Activated CD4-positive, alpha-beta T cell treated with anti-CD3 and anti-CD28 coated beads, Interleukin-2, amount 10 ng/mL, durations not matched to agents 7 days and 5 days (primary cell): ENCODE results near the gene SRGAP3. TPM values are rescaled to one million over a fixed set of nuclear protein-coding genes. Genes with fewer than 3 reads are reported as not detected.

Experiments used
- CTCF ChIA-PET: fragments of 350-600 bp; sonication (Branson Sonifier 250); formaldehyde crosslinking; loops from one replicate; lab custom pipeline; 2021; ENCODE audit warnings: antibody characterized with exemption; lab: Charles Lee
- POLR2A ChIA-PET: fragments of 350-600 bp; sonication (Branson Sonifier 250); formaldehyde crosslinking; loops from one replicate; lab custom pipeline; 2021; ENCODE audit warnings: antibody characterized with exemption; lab: Charles Lee
- DNase-seq: peaks from one replicate; pipeline ENCODE4 v3.0.0-alpha.2; 2020
- H3K27ac Mint-ChIP-seq: one replicate; pipeline ENCODE4 v1.8.0; 2021; ENCODE audit warnings: mild to moderate bottlenecking, moderate library complexity, mixed read lengths
- H3K27me3 Mint-ChIP-seq: one replicate; pipeline ENCODE4 v1.8.0; 2021; ENCODE audit warnings: mixed read lengths
- H3K36me3 Mint-ChIP-seq: one replicate; pipeline ENCODE4 v1.8.0; 2021; ENCODE audit warnings: low read depth, mixed read lengths
- H3K4me1 Mint-ChIP-seq: one replicate; pipeline ENCODE4 v1.8.0; 2021; ENCODE audit warnings: mixed read lengths
- H3K4me3 Mint-ChIP-seq: one replicate; pipeline ENCODE4 v1.8.0; 2021; ENCODE audit warnings: mild to moderate bottlenecking, moderate library complexity, mixed read lengths
- H3K9me3 Mint-ChIP-seq: one replicate; pipeline ENCODE4 v1.8.0; 2021; ENCODE audit warnings: mixed read lengths
- total RNA-seq, 2 experiments: library from RNA; stranded (reverse); gene quantifications; one replicate each; pipeline ENCODE4 v1.2.3, GENCODE V29; 2021

The SRGAP3 gene
- total RNA-seq, 2 experiments from 2014 or later: 3.2 to 4.0 TPM

GRCh38 chr3:9202546-9202945 lies 46.9 kb downstream of the SRGAP3 start:
- Mint-ChIP-seq H3K4me3 (no peak overlapping the region), H3K36me3 (no peaks in the 10 kb centered on the region), H3K27ac (no peak overlapping the region), H3K4me1 (no peaks in the 10 kb centered on the region), H3K9me3 (no peaks in the 10 kb centered on the region), H3K27me3 (no peaks in the 10 kb centered on the region)
- ChIA-PET CTCF (interaction anchor here (1.5 kb wide), 1 partner anchor 10 kb away, joined by 3 read pairs; no protein-coding TSS in a partner anchor), POLR2A (interaction anchor here (0.6 kb wide), 1 partner anchor 1267 kb away, joined by 3 read pairs; no protein-coding TSS in a partner anchor)
- no peak for DNase-seq

GRCh38 chr3:9201955-9202354 lies 47.5 kb downstream of the SRGAP3 start:
- DNase-seq: no peak
- H3K4me3 Mint-ChIP-seq: no peak overlapping the region
- H3K4me1 Mint-ChIP-seq: no peaks in the 10 kb centered on the region
- ChIA-PET POLR2A (no interaction called here), CTCF (interaction anchor here (1.5 kb wide), 1 partner anchor 10 kb away, joined by 3 read pairs; no protein-coding TSS in a partner anchor)
- no peaks in the 10 kb centered on the region for H3K36me3 Mint-ChIP-seq
- no peak overlapping the region for H3K27ac Mint-ChIP-seq
- no peaks in the 10 kb centered on the region for H3K9me3 Mint-ChIP-seq
- H3K27me3 Mint-ChIP-seq: peaks cover under 1% of the 10 kb centered on the region

GRCh38 chr3:9201266-9201665 lies 48.2 kb downstream of the SRGAP3 start:
- H3K27ac Mint-ChIP-seq: no peak overlapping the region
- no peaks in the 10 kb centered on the region for H3K9me3 Mint-ChIP-seq
- CTCF ChIA-PET: interaction anchor here (1.5 kb wide), 1 partner anchor 11 kb away, joined by 3 read pairs; no protein-coding TSS in a partner anchor
- H3K36me3 Mint-ChIP-seq: no peaks in the 10 kb centered on the region
- POLR2A ChIA-PET: no interaction called here
- H3K27me3 Mint-ChIP-seq: peaks cover 4% of the 10 kb centered on the region
- no peak for DNase-seq
- H3K4me1 Mint-ChIP-seq: no peaks in the 10 kb centered on the region
- no peak overlapping the region for H3K4me3 Mint-ChIP-seq

GRCh38 chr3:9199775-9200174 lies 49.7 kb downstream of the SRGAP3 start:
- Mint-ChIP-seq H3K9me3 (no peaks in the 10 kb centered on the region), H3K36me3 (no peaks in the 10 kb centered on the region), H3K4me1 (no peaks in the 10 kb centered on the region), H3K4me3 (no peak overlapping the region), H3K27ac (no peak overlapping the region), H3K27me3 (peaks cover 4% of the 10 kb centered on the region)
- ChIA-PET POLR2A (no interaction called here), CTCF (interaction anchor here (1.2 kb wide), 1 partner anchor 19 kb away, joined by 3 read pairs; no protein-coding TSS in a partner anchor)
- no peak for DNase-seq

- ChIA-PET CTCF (interaction anchor here (1.2 kb wide), 1 partner anchor 18 kb away, joined by 3 read pairs; no protein-coding TSS in a partner anchor), POLR2A (no interaction called here)
- no peak overlapping the region for H3K4me3 Mint-ChIP-seq
- H3K27ac Mint-ChIP-seq: no peak overlapping the region
- no peaks in the 10 kb centered on the region for H3K9me3 Mint-ChIP-seq
- no peak for DNase-seq
- no peaks in the 10 kb centered on the region for H3K36me3 Mint-ChIP-seq
- peaks cover 4% of the 10 kb centered on the region for H3K27me3 Mint-ChIP-seq
- H3K4me1 Mint-ChIP-seq: no peaks in the 10 kb centered on the region
These were observed 50.5 kb downstream of the SRGAP3 start for GRCh38 chr3:9198899-9199335.

GRCh38 chr3:9198261-9198660 lies 51.2 kb downstream of the SRGAP3 start:
- POLR2A ChIA-PET: no interaction called here
- no peak overlapping the region for H3K4me3 Mint-ChIP-seq
- no peaks in the 10 kb centered on the region for H3K9me3 Mint-ChIP-seq
- no peak for DNase-seq
- CTCF ChIA-PET: no interaction called here
- H3K36me3 Mint-ChIP-seq: no peaks in the 10 kb centered on the region
- peaks cover 4% of the 10 kb centered on the region for H3K27me3 Mint-ChIP-seq
- H3K27ac Mint-ChIP-seq: no peak overlapping the region
- H3K4me1 Mint-ChIP-seq: no peaks in the 10 kb centered on the region

GRCh38 chr3:9196020-9196419 lies 53.4 kb downstream of the SRGAP3 start:
- Mint-ChIP-seq H3K27me3 (peaks cover 4% of the 10 kb centered on the region), H3K4me3 (no peak overlapping the region), H3K9me3 (no peaks in the 10 kb centered on the region), H3K27ac (no peak overlapping the region), H3K36me3 (no peaks in the 10 kb centered on the region), H3K4me1 (no peaks in the 10 kb centered on the region)
- CTCF ChIA-PET: no interaction called here
- no peak for DNase-seq
- POLR2A ChIA-PET: no interaction called here

- H3K27ac Mint-ChIP-seq: no peak overlapping the region
- H3K9me3 Mint-ChIP-seq: no peaks in the 10 kb centered on the region
- H3K4me3 Mint-ChIP-seq: no peak overlapping the region
- POLR2A ChIA-PET: no interaction called here
- no peaks in the 10 kb centered on the region for H3K36me3 Mint-ChIP-seq
- CTCF ChIA-PET: interaction anchor here (1.1 to 1.5 kb wide), 2 partner anchors 54 to 106 kb away, joined by 3 read pairs; partner anchors contain the start of gene SRGAP3
- H3K4me1 Mint-ChIP-seq: no peaks in the 10 kb centered on the region
- H3K27me3 Mint-ChIP-seq: peaks cover 4% of the 10 kb centered on the region
- DNase-seq: no peak
These were observed 54.1 kb downstream of the SRGAP3 start for GRCh38 chr3:9195390-9195789.

GRCh38 chr3:9194509-9195184 lies 54.8 kb downstream of the SRGAP3 start:
- H3K27ac Mint-ChIP-seq: no peak overlapping the region
- ChIA-PET CTCF (interaction anchor here (0.5 to 1.5 kb wide), 5 partner anchors 21 to 144 kb away, joined by 3 to 4 read pairs (median 3); partner anchors contain the start of gene SRGAP3), POLR2A (no interaction called here)
- no peaks in the 10 kb centered on the region for H3K9me3 Mint-ChIP-seq
- no peaks in the 10 kb centered on the region for H3K4me1 Mint-ChIP-seq
- no peaks in the 10 kb centered on the region for H3K36me3 Mint-ChIP-seq
- DNase-seq: no peak
- no peak overlapping the region for H3K4me3 Mint-ChIP-seq
- peaks cover 4% of the 10 kb centered on the region for H3K27me3 Mint-ChIP-seq

GRCh38 chr3:9193633-9194195 lies 55.7 kb downstream of the SRGAP3 start:
- CTCF ChIA-PET: interaction anchor here (1.1 to 1.5 kb wide), 3 partner anchors 22 to 145 kb away, joined by 3 to 4 read pairs (median 3); no protein-coding TSS in a partner anchor

GRCh38 chr3:9193211-9193610 lies 56.2 kb downstream of the SRGAP3 start:
- CTCF ChIA-PET: interaction anchor here (1.1 to 1.2 kb wide), 2 partner anchors 22 to 144 kb away, joined by 3 to 4 read pairs; no protein-coding TSS in a partner anchor
- Mint-ChIP-seq H3K36me3 (no peaks in the 10 kb centered on the region), H3K4me3 (no peak overlapping the region), H3K27ac (no peak overlapping the region), H3K27me3 (peaks cover 7% of the 10 kb centered on the region), H3K9me3 (no peaks in the 10 kb centered on the region), H3K4me1 (no peaks in the 10 kb centered on the region)
- DNase-seq: no peak
- POLR2A ChIA-PET: no interaction called here

More at GRCh38 chr3:9193633-9194195, 55.7 kb downstream of the SRGAP3 start:
- Mint-ChIP-seq H3K4me3 (no peak overlapping the region), H3K36me3 (no peaks in the 10 kb centered on the region), H3K27me3 (peaks cover 7% of the 10 kb centered on the region), H3K4me1 (no peaks in the 10 kb centered on the region), H3K9me3 (no peaks in the 10 kb centered on the region), H3K27ac (no peak overlapping the region)
- POLR2A ChIA-PET: no interaction called here
- no peak for DNase-seq

- Mint-ChIP-seq H3K4me1 (peaks cover 2% of the 10 kb centered on the region), H3K9me3 (no peaks in the 10 kb centered on the region), H3K36me3 (no peaks in the 10 kb centered on the region), H3K27ac (no peak overlapping the region), H3K4me3 (no peak overlapping the region), H3K27me3 (peaks cover 11% of the 10 kb centered on the region)
- POLR2A ChIA-PET: no interaction called here
- CTCF ChIA-PET: interaction anchor here (1.2 kb wide), 1 partner anchor 144 kb away, joined by 3 read pairs; no protein-coding TSS in a partner anchor
- no peak for DNase-seq
These were observed 57.0 kb downstream of the SRGAP3 start for GRCh38 chr3:9192248-9193025.
